ENCODE measurements around the gene LSM2.
"Not testable (repeated sequence)": the region's sequence is repeated elsewhere in the genome, so short reads cannot be mapped to it uniquely, and the experiment has no call there.

The LSM2 gene

DNA sequence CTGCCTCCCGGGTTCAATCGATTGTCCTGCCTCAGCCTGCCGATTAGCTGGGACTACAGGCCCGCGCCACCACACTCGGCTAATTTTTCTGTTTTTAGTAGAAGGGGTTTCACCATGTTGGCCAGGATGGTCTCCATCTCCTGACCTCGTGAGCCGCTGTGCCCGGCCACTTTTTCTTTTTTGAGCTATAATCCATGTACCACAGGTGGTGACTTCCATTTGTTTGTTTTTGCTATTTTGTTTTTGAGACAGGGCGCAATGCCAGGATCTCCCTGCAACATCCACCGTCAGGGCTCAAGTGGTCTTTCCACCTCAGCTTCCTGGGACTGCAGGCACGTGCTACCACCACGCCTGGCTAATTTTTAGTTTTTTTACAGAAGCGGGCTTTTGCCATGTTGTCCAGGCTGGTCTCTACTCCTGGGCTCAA, 29.3 kb upstream of the LSM2 start:
- Mint-ChIP-seq H3K4me1 (ENCODE audit: low read depth) (peaks cover 27% of the 10 kb centered on the region), H3K9me3 (no peaks in the 10 kb centered on the region), H3K27me3 (ENCODE audit: low read depth) (no peaks in the 10 kb centered on the region), H3K36me3 (ENCODE audit: low read depth) (peaks cover 57% of the 10 kb centered on the region), H3K27ac (peak overlapping the region; percentile 92), H3K4me3 (peak overlapping the region; percentile 95)
- DNase-seq (ENCODE audit: low spot score): no peak

DNA sequence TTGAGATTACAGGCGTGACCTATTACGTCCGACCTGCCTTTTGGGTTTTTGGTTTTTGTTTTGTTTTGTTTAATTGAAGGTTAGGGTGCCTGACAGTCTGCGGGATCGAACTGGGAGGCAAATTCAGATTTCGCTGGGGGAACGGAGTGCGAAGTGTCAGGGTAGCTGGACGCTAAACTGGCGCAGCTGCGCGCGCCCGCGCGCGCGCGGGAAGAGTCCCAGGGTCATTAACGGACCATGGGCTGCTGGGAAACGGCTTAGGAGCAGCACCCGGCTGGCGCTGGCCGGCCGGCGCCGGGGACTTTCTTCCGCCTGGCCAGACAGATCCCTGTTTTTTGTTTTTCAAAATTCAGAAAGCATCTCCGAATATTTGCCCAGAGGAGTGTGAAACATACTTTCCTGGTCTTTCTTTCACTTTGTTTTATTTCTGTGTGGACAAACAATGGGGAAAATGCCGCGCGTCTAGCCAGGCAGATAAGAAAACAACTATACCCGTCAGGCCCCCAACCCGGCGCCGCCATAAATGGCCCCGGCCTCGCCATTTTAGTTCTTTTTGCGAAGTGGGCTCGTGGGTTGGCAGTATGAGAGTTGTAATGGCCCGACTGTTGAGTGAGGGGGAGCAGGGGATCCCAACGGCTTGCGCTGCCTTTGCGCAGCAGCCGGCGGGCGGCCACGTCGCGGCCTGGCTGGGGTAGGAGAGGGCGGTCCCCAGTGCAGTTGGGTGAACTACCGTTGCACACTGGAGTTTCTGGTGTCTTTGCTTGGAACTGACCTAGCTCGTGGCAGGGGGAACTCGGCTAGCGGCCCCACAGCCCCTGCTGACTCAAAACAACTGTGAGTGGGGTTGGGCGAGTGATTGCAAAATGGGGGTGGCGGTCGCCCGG, 27.8 kb upstream of the LSM2 start:
- H3K4me1 Mint-ChIP-seq (ENCODE audit: low read depth): peaks cover 34% of the 10 kb centered on the region
- peak overlapping the region; percentile 95 for H3K27ac Mint-ChIP-seq
- no peaks in the 10 kb centered on the region for H3K9me3 Mint-ChIP-seq
- H3K27me3 Mint-ChIP-seq (ENCODE audit: low read depth): no peaks in the 10 kb centered on the region
- H3K36me3 Mint-ChIP-seq (ENCODE audit: low read depth): peaks cover 53% of the 10 kb centered on the region
- peak overlapping the region; percentile 95 for H3K4me3 Mint-ChIP-seq
- DNase-seq (ENCODE audit: low spot score): peak; percentile 70

DNA sequence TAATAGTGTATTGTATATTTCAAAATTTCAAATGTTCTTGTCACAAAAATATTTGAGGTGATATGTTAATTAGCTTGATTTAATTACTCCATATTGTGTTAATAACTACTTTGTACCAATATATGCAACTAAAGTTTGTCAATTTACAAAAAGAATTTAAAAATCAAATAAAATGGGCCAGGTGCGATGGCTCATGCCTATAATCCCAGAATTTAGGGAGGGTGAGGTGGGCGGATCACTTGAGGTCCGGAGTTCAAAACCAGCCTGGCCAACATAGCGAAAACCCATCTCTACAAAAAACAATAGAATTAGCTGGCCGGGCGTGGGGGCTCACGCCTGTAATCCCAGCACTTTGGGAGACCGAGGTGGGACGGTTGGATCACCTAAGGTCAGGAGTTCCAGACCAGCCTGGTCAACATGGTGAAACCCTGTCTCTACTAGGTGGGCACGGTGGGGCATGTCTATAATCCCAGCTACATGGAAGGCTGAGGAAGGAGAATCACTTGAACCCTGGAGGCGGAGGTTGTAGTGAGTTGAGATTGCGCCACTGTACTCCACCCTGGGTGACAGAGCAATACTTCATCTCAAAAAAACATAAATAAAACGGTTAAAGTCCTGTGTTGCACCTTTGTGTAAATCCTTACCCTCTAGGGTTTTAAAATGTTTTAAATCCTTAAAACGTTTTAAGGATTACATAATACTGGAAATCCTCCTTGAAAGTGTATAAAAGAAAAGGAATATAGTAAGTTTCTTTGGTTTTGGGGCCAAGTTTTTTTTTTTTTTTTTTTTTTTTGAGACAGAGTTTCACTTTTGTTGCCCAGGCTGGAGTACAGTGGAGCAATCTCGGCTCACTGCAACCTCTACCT, 24.8 kb upstream of the LSM2 start:
- peaks cover 29% of the 10 kb centered on the region for H3K36me3 Mint-ChIP-seq (ENCODE audit: low read depth)
- peaks cover 24% of the 10 kb centered on the region for H3K4me1 Mint-ChIP-seq (ENCODE audit: low read depth)

GRCh38 chr6:31830886-31831335, 24.1 kb upstream of the LSM2 start:
- no peaks in the 10 kb centered on the region for H3K27me3 Mint-ChIP-seq (ENCODE audit: low read depth)
- peak overlapping the region; percentile 92 for H3K4me3 Mint-ChIP-seq
- H3K27ac Mint-ChIP-seq: peak overlapping the region; percentile 79
- H3K36me3 Mint-ChIP-seq (ENCODE audit: low read depth): peaks cover 22% of the 10 kb centered on the region
- no peaks in the 10 kb centered on the region for H3K9me3 Mint-ChIP-seq
- no peak for DNase-seq (ENCODE audit: low spot score)
- peaks cover 22% of the 10 kb centered on the region for H3K4me1 Mint-ChIP-seq (ENCODE audit: low read depth)

More for the DNA sequence above, 24.8 kb upstream of the LSM2 start:
- H3K4me3 Mint-ChIP-seq: peak overlapping the region; percentile 92
- no peaks in the 10 kb centered on the region for H3K27me3 Mint-ChIP-seq (ENCODE audit: low read depth)
- no peaks in the 10 kb centered on the region for H3K9me3 Mint-ChIP-seq
- no peak for DNase-seq (ENCODE audit: low spot score)
- H3K27ac Mint-ChIP-seq: no peak overlapping the region

DNA sequence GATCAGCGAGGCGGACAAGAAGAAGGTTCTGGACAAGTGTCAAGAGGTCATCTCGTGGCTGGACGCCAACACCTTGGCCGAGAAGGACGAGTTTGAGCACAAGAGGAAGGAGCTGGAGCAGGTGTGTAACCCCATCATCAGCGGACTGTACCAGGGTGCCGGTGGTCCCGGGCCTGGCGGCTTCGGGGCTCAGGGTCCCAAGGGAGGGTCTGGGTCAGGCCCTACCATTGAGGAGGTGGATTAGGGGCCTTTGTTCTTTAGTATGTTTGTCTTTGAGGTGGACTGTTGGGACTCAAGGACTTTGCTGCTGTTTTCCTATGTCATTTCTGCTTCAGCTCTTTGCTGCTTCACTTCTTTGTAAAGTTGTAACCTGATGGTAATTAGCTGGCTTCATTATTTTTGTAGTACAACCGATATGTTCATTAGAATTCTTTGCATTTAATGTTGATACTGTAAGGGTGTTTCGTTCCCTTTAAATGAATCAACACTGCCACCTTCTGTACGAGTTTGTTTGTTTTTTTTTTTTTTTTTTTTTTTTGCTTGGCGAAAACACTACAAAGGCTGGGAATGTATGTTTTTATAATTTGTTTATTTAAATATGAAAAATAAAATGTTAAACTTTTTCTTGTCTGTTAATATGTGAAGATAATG, 23.0 kb upstream of the LSM2 start:
- H3K4me3 Mint-ChIP-seq: peak overlapping the region; percentile 92
- H3K9me3 Mint-ChIP-seq: no peaks in the 10 kb centered on the region
- peaks cover 30% of the 10 kb centered on the region for H3K4me1 Mint-ChIP-seq (ENCODE audit: low read depth)
- H3K36me3 Mint-ChIP-seq (ENCODE audit: low read depth): peaks cover 13% of the 10 kb centered on the region
- DNase-seq (ENCODE audit: low spot score): no peak
- H3K27me3 Mint-ChIP-seq (ENCODE audit: low read depth): no peaks in the 10 kb centered on the region
- peak overlapping the region; percentile 79 for H3K27ac Mint-ChIP-seq

GRCh38 chr6:31827286-31828079, 20.7 kb upstream of the LSM2 start, which contains the start of gene HSPA1B:
TSS of gene HSPA1B (plus strand) at chr6:31827738. CDS start at chr6:31827951, 213 bp downstream.
- H3K27me3 Mint-ChIP-seq (ENCODE audit: low read depth): no peaks in the 10 kb centered on the region
- H3K36me3 Mint-ChIP-seq (ENCODE audit: low read depth): peaks cover 13% of the 10 kb centered on the region
- DNase-seq (ENCODE audit: low spot score): peak; percentile 98
- H3K4me1 Mint-ChIP-seq (ENCODE audit: low read depth): peaks cover 40% of the 10 kb centered on the region
- H3K9me3 Mint-ChIP-seq: no peaks in the 10 kb centered on the region
- H3K27ac Mint-ChIP-seq: peak within 1 kb of the TSS; percentile 99
- H3K4me3 Mint-ChIP-seq: peak within 1 kb of the TSS; percentile 97

GRCh38 chr6:31826793-31827285, 20.1 kb upstream of the LSM2 start:
- Mint-ChIP-seq H3K27me3 (ENCODE audit: low read depth) (no peaks in the 10 kb centered on the region), H3K36me3 (ENCODE audit: low read depth) (peaks cover 13% of the 10 kb centered on the region)

GRCh38 chr6:31825553-31825952, 18.8 kb upstream of the LSM2 start:
- no peaks in the 10 kb centered on the region for H3K27me3 Mint-ChIP-seq (ENCODE audit: low read depth)
- H3K36me3 Mint-ChIP-seq (ENCODE audit: low read depth): peaks cover 7% of the 10 kb centered on the region
- H3K4me3 Mint-ChIP-seq: peak overlapping the region; percentile 97
- DNase-seq (ENCODE audit: low spot score): no peak
- H3K9me3 Mint-ChIP-seq: no peaks in the 10 kb centered on the region
- H3K27ac Mint-ChIP-seq: peak overlapping the region; percentile 62
- peaks cover 37% of the 10 kb centered on the region for H3K4me1 Mint-ChIP-seq (ENCODE audit: low read depth)

More at GRCh38 chr6:31826793-31827285, 20.1 kb upstream of the LSM2 start:
- Mint-ChIP-seq H3K4me3 (peak overlapping the region; percentile 97), H3K27ac (peak overlapping the region; percentile 99), H3K9me3 (no peaks in the 10 kb centered on the region), H3K4me1 (ENCODE audit: low read depth) (peaks cover 40% of the 10 kb centered on the region)
- DNase-seq (ENCODE audit: low spot score): no peak

DNA sequence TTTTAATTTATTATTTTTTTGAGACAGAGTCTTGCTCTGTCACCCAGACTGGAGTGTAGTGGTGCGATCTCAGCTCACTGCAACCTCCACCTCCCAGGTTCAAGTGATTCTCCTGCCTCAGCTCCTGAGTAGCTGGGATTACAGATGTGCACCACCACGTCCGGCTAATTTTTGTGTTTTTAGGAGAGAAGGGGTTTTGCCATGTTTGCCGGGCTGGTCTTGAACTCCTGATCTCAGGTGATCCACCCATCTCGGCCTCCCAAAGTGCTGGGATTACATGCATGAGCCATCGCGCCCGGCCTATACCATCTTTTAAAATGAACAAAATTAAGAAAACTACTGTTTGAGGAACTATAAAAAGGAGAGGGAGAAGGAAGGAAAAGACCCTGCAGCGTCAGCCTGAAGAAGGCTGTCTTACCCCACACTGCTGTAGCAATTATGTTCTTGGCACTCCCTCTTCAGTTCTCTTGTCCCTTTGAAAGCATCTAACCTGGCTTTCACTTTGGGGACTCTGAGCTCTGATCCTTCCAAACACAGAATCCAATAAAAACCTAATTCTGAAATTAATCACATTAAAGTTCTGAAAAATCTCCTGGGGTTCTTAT, 16.9 kb upstream of the LSM2 start:
- not testable (repeated sequence) for H3K27me3 Mint-ChIP-seq (ENCODE audit: low read depth); H3K36me3 Mint-ChIP-seq (ENCODE audit: low read depth); DNase-seq (ENCODE audit: low spot score); H3K27ac Mint-ChIP-seq; H3K9me3 Mint-ChIP-seq
- peak overlapping the region; percentile 16 for H3K4me3 Mint-ChIP-seq
- H3K4me1 Mint-ChIP-seq (ENCODE audit: low read depth): peaks cover 40% of the 10 kb centered on the region

GRCh38 chr6:31822036-31822821, 15.5 kb upstream of the LSM2 start:
- peak overlapping the region; percentile 93 for H3K27ac Mint-ChIP-seq

DNA sequence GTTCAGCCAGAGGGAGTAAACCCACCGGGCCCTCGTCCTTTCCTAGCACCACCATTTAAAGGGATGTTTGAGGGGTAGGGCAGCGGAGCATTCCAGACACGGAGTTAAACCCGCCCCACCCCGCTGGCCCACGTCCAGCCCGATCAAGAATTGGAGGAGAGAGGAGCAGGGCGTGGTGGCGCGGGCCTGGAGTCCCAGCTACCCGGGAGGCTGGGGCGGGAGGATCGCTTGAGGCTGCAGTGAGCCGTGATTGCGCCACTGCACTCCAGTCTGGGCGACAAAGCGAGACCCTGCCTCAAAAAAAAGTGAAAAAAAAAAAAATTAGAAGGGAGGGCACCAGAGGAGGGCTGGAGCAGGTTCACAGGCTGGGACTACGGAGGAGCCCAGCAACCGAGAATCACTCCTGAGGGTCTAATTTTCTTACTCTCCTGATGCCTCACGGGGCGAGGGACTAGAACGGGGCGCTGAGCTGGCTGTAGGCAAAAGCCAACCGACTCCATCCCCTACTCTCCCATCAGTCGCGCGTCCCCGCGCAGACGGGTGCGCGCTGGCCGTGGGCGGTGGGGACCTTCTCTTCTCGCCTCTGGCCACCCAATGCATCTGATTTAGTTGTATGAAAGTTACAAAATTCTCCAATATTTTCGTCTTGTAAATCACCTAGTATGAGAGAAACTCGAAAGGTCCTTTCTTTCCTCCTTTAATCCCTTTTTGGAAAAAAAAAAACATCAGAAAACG, 14.7 kb upstream of the LSM2 start:
- peaks cover 12% of the 10 kb centered on the region for H3K36me3 Mint-ChIP-seq (ENCODE audit: low read depth)
- DNase-seq (ENCODE audit: low spot score): peak; percentile 77

More at GRCh38 chr6:31822036-31822821, 15.5 kb upstream of the LSM2 start:
- peaks cover 47% of the 10 kb centered on the region for H3K4me1 Mint-ChIP-seq (ENCODE audit: low read depth)
- H3K27me3 Mint-ChIP-seq (ENCODE audit: low read depth): no peaks in the 10 kb centered on the region
- no peaks in the 10 kb centered on the region for H3K9me3 Mint-ChIP-seq
- H3K4me3 Mint-ChIP-seq: peak overlapping the region; percentile 92
- peaks cover 15% of the 10 kb centered on the region for H3K36me3 Mint-ChIP-seq (ENCODE audit: low read depth)
- DNase-seq (ENCODE audit: low spot score): peak; percentile 72

More for the DNA sequence above, 14.7 kb upstream of the LSM2 start:
- H3K9me3 Mint-ChIP-seq: no peaks in the 10 kb centered on the region
- H3K4me1 Mint-ChIP-seq (ENCODE audit: low read depth): peaks cover 40% of the 10 kb centered on the region
- H3K27me3 Mint-ChIP-seq (ENCODE audit: low read depth): no peaks in the 10 kb centered on the region
- H3K27ac Mint-ChIP-seq: peak overlapping the region; percentile 93
- H3K4me3 Mint-ChIP-seq: peak overlapping the region; percentile 92
